ENCODE results near the gene OBSCN.
A peak's percentile ranks its signal among the peaks of the same experiment; 100 is the strongest.
"Not testable (repeated sequence)": the region's sequence is repeated elsewhere in the genome, so short reads cannot be mapped to it uniquely, and the experiment has no call there.

Gene OBSCN

DNA sequence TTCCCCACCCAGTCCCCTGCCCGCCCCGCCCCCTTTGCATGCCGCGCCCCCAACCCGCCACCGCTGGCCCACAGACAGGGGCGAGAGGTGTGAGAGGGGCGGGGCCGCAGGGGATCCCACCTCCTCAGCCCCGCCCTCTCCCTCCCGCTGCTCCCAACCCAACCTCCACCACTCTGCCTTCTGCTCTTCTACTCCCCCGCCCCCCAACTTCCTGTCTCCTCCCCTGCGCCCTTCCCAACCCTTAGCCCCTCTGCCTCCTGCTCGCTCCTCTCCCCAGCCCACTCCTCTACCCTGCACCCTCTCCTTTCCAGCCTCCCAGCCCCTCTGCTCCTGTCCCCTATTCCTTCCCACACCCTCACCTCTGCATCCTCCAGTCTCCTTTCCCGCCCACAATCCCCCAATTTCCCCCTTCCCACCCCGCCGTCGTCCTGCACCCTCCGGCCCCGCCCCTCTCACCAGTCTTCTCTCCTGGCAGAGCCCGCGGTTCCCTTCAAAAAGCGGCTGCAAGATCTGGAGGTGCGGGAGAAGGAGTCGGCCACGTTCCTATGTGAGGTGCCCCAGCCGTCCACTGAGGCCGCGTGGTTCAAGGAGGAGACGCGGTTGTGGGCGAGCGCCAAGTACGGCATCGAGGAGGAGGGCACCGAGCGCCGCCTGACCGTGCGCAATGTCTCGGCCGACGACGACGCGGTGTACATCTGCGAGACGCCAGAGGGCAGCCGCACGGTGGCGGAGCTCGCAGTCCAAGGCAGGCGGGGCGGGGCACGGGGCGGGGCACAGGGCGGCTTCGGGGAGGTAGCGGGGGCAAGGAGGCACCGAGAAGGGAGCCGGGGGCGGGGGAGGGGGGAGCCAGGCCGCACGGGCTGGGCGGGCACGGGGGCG, 5.4 kb downstream of the OBSCN start:
- peak; percentile 86 for DNase-seq (ENCODE audit: low read depth)

DNA sequence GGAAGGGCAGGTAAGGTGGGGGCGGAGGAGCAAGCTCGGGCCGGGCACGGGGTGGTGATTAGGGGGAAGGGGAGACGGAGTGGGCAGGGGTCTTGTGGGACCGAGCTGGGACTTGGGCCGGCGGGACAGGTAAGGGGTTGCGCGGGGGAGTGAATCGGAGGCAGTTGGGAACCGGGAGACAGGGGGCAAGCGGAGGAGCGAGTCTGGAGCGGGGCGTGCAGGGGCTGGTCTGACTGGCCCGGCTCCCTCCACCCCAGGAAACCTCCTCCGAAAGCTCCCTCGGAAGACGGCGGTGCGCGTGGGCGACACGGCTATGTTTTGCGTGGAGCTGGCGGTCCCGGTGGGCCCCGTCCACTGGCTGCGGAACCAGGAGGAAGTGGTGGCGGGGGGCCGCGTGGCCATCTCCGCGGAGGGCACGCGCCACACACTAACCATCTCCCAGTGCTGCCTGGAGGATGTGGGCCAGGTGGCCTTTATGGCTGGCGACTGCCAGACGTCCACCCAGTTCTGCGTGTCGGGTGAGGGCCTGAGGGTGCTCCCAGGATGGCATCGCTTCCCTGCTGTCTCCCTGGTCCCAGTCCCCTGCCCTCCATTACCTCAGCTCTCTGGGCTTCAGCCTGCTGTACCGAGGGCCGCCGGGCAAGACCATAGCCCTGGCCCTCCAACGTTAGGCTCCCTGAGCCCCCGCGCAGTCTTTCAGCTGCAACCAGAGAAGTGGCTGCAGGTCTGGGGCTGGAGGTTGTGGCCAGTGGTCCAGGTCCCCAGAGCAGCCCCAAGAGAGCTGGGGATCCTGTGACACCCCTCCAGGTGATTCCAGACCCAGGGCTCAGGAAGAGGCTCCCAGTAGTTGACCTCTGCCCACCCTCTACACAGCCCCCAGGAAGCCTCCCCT, 6.3 kb downstream of the OBSCN start:
- no peak for DNase-seq (ENCODE audit: low read depth)

- DNase-seq (ENCODE audit: low read depth) = no peak
These were observed 7.2 kb downstream of the OBSCN start for GRCh38 chr1:228214921-228215662.

GRCh38 chr1:228215663-228216116, 7.8 kb downstream of the OBSCN start:
- DNase-seq (ENCODE audit: low read depth) = no peak

- no peak for DNase-seq (ENCODE audit: low read depth)
These were observed 8.8 kb downstream of the OBSCN start for GRCh38 chr1:228216371-228217320.

DNA sequence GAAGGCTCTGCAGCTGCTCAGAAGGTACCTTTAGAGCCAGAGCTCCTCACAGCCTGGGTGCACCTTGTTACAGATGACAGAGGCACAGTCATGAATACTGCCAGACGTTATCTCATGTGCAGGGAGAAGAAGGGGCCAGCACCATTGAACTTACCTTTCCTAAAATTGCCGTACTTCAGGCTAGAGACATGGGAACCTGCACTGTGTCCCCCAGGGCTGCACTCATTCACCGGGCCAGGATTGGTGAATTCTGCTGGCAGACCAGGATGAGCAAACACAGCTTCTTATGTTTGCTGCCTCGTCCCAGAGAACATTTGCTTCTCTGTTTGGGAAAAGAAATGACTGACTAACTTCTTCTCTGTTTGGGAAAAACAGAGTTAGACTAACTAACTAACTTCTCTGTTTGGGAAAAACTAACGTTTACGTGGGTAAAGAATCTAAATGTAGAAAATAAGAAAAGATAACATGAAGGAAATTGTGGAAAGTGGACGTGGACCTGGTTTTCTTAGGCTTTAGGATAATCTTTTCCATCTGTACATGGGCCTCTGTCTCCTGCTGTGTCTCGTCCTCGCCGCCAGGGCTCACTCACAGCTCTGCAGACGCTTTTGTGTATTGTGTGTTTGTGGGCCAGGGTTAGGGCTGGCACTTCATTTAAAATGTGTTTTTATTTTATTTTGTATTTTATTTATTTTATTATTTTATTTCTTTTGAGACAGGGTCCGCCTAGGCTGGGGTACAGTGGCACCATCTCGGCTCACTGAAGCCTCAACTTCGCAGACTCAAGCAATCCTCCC, 9.9 kb downstream of the OBSCN start:
- DNase-seq (ENCODE audit: low read depth) = no peak

DNA sequence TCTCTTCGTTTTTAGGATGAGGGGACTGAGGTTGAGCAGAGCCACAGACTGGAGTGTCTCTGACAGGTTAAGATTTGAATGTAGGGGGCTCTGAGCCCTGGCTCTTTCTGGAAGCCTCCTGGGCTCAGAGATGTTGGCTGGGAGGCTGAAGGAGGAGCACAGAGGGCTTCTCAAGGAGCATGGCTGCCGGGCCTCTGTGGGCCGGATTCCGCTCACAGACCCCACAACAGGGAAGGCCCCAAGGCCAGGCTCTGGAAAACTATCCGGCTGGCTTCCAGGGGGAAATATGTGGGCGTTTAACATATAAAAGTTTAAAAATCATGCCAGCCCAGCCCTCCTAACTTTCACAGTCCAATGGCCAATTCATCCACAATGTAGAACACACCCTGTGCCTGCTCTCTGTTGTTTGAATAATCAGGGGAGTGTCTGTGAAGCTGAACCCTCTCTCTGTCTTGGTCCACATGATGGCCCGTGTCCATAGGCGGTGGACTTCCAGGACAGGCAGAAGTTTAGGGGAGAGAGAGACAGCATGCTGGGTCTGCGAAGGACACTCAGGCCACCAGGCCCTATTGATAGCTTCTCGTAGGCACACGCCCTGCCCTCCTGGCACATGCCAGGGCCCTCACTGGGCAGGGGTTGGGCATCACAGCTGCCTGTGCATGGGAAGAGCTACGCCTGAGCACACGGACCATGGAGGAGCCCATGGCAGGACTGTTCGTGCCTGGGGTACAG, 10.8 kb downstream of the OBSCN start:
- no peak for DNase-seq (ENCODE audit: low read depth)

DNA sequence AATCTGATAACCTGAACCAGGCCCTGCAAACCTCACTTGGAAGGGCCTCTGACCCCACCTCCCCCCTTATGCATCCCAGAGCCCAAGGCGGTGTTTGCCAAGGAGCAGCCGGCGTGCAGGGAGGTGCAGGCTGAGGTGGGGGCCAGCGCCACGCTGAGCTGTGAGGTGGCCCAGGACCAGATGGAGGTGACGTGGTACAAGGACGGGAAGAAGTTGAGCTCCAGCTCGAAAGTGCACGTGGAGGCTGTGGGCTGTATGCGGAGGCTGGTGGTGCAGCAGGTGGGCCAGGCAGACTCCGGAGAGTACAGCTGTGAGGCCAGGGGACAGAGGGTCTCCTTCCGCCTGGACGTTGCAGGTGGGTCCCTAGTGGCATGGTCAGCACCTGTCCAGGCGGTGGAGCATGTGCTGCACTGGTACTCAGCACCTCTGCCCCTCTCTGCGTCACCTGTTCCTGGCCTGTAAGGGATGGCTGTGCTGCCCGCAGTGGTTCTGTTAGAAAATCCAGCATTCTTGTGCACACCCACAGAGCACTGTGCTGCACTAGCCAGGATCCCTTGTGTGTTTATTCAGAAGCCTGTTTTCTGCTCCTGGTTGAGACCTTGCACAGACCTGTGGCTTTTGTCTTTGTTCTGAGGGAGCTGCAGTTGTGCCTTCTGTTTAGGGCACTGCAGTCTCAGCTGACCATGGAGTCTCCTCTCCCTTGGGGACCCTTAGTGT, 11.6 kb downstream of the OBSCN start:
- DNase-seq (ENCODE audit: low read depth) = no peak

GRCh38 chr1:228219962-228220780, 12.3 kb downstream of the OBSCN start:
- no peak for DNase-seq (ENCODE audit: low read depth)

GRCh38 chr1:228221097-228221496, 13.3 kb downstream of the OBSCN start:
- DNase-seq (ENCODE audit: low read depth) = not testable (repeated sequence)

DNA sequence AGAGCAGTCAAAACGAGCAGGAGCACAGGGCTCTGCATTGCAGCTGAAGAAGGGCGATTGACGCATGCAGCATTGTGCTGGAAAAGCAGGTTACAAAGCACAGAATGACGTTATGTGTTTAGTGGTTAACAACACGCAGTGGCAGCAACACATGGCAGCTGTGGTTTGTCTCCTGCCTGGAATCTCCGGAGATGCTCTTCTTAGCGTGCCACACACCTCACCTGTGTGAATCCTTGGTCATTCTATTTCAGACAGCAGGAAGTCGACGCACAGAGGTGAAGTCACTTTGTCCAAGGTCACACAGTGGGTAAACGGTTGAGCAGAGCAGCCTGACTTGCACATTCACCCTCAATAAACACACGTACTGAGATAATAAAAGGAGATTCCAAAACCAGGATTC, 14.7 kb downstream of the OBSCN start:
- no peak for DNase-seq (ENCODE audit: low read depth)

GRCh38 chr1:228224198-228225164, 16.6 kb downstream of the OBSCN start:
- DNase-seq (ENCODE audit: low read depth) = no peak

GRCh38 chr1:228225165-228225710, 17.4 kb downstream of the OBSCN start:
- DNase-seq (ENCODE audit: low read depth) = no peak

DNA sequence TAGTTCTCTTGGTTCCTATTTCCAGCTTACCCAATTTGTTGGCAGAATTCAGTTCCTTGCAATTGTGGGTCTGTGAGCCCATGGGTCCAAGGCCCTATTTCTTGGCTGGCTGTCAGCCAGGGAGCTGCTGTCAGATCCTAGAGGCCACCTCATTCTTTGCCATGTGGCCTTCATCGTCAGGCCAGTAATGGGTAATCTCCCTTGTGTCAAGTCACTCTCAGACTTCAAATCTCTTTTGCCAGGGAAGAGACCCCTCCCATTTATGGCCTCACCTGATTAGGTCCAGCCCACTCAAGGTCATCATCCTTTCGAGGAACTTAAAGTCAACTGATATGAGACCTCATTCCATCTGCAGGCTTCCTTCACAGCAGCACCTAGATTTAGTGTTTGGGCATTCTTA, 17.9 kb downstream of the OBSCN start:
- no peak for DNase-seq (ENCODE audit: low read depth)

GRCh38 chr1:228226141-228226874, 18.5 kb downstream of the OBSCN start:
- DNase-seq (ENCODE audit: low read depth) = no peak

Data from stimulated activated CD4-positive, alpha-beta T cell treated with anti-CD3 and anti-CD28 coated beads, Interleukin-2, amount 100 ng/mL, for 4 hours (primary cell).